ENCODE data around the gene TKTL2.

DNA sequence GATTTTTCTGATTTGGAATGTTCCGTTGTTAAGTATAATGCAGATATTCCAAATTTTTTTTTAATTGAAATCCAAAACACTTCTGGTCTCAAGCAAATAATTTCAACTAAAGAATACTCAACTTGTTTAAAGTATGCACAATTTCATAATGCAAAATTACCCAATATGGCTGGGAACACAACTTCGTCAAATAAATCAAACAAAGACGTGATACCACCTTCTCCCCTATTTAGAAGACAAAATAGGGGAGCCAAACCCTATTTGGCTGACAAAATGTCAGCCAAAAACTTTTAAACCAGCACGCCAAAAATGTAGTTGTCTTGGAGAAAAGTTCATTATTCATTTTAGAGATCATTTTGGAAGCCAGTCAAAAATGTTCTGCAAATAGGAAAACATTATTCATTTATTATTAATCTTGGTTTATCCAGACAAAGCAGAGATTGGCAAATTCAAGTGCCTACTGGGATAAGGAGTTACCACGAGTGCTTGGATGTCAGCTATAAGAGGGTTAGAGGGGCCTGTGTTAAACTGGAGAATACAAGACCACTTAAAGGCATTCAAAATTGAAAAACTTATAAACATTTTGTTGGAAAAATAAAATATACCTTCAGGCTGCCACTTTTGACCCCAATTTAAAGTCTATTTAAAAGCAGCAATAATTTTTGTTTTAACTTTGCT is 3.3 kb upstream of the TKTL2 start:
- no peak for TF ChIP-seq ARNTL (CRISPR knock-in tag; IDR thresholded peaks at IDR 0.05; ENCODE audit: borderline replicate concordance, low read depth)
- no peak for TF ChIP-seq CREB5 (CRISPR knock-in tag; IDR thresholded peaks at IDR 0.05; ENCODE audit: low read depth)
- TF ChIP-seq OSR1 (CRISPR knock-in tag; IDR thresholded peaks at IDR 0.05) = no peak
- TF ChIP-seq, protein P1, sequence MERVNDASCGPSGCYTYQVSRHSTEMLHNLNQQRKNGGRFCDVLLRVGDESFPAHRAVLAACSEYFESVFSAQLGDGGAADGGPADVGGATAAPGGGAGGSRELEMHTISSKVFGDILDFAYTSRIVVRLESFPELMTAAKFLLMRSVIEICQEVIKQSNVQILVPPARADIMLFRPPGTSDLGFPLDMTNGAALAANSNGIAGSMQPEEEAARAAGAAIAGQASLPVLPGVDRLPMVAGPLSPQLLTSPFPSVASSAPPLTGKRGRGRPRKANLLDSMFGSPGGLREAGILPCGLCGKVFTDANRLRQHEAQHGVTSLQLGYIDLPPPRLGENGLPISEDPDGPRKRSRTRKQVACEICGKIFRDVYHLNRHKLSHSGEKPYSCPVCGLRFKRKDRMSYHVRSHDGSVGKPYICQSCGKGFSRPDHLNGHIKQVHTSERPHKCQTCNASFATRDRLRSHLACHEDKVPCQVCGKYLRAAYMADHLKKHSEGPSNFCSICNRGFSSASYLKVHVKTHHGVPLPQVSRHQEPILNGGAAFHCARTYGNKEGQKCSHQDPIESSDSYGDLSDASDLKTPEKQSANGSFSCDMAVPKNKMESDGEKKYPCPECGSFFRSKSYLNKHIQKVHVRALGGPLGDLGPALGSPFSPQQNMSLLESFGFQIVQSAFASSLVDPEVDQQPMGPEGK (CRISPR knock-in tag; IDR thresholded peaks at IDR 0.05; ENCODE audit: borderline replicate concordance) = no peak
- no peak for TF ChIP-seq ZNF565 (CRISPR knock-in tag; conservative IDR thresholded peaks at IDR 0.05; ENCODE audit: low read depth)
- TF ChIP-seq BACH2 (CRISPR knock-in tag; IDR thresholded peaks at IDR 0.05; ENCODE audit: borderline replicate concordance) = no peak
